Cardiac fibroblast (primary cell): ENCODE measurements around the gene VGLL3.

ENCODE experiments used
- DNase-seq, 2 donors: peaks; one replicate each; pipeline versions ENCODE4 v3.0.0 to v3.0.0-alpha.2; 2010; ENCODE audit warnings: low read depth in 2 of 2
- H3K4me3 ChIP-seq, 2 donors: replicated peaks in 1 of 2; 1 replicate in 1 of 2; 2 replicates in 1 of 2; pipeline ENCODE4 v1.5.1; 2011; ENCODE audit warnings: low read depth in 2 of 2, low read length in 2 of 2, mild to moderate bottlenecking in 2 of 2, moderate library complexity in 1 of 2
- CTCF ChIP-seq: IDR thresholded peaks from one replicate; pipeline ENCODE4 v1.5.1; 2011; ENCODE audit warnings: low read depth, mild to moderate bottlenecking, low read length, inconsistent platforms

Gene VGLL3

GRCh38 chr3:86998569-86998968 lies 7.6 kb upstream of the VGLL3 start:
- no peak for TF ChIP-seq CTCF
- no peak overlapping the region for H3K4me3 ChIP-seq
- DNase-seq: no peak

- H3K4me3 ChIP-seq: no peak overlapping the region
- TF ChIP-seq CTCF: no peak
Observed at GRCh38 chr3:86996261-86996955, 5.5 kb upstream of the VGLL3 start.

GRCh38 chr3:86995537-86995936 lies 4.6 kb upstream of the VGLL3 start:
- peak; percentile 81 to 95 for DNase-seq
- H3K4me3 ChIP-seq: no peak overlapping the region
- TF ChIP-seq CTCF: no peak

More at GRCh38 chr3:86996261-86996955, 5.5 kb upstream of the VGLL3 start:
- peak; percentile 32 to 92 for DNase-seq

- peak overlapping the region in 1 of 2 donors; percentile 15 for H3K4me3 ChIP-seq
- no peak for TF ChIP-seq CTCF
- DNase-seq: peak; percentile 44 to 82
Observed at GRCh38 chr3:86993704-86994103, 2.8 kb upstream of the VGLL3 start.

- H3K4me3 ChIP-seq: peak overlapping the region; percentile 84 to 94
- no peak for TF ChIP-seq CTCF
- peak in 1 of 2 donors; percentile 63 for DNase-seq
Observed at GRCh38 chr3:86991840-86992435, 989 bp upstream of the VGLL3 start.

- no peak for TF ChIP-seq CTCF
- peak overlapping the region; percentile 84 to 94 for H3K4me3 ChIP-seq
Observed at GRCh38 chr3:86991482-86991815, 500 bp upstream of the VGLL3 start.

More at GRCh38 chr3:86991482-86991815, 500 bp upstream of the VGLL3 start:
- DNase-seq: no peak
